Endothelial cell of hepatic sinusoid (primary cell): ENCODE results near the gene RBBP6.

ENCODE experiments used
- in situ Hi-C: cut with HindIII; loops from 2 replicates; pipeline ENCODE4 v1.10.0; 2017; ENCODE audit warnings: low sequenced_read_pairs

The RBBP6 gene

DNA sequence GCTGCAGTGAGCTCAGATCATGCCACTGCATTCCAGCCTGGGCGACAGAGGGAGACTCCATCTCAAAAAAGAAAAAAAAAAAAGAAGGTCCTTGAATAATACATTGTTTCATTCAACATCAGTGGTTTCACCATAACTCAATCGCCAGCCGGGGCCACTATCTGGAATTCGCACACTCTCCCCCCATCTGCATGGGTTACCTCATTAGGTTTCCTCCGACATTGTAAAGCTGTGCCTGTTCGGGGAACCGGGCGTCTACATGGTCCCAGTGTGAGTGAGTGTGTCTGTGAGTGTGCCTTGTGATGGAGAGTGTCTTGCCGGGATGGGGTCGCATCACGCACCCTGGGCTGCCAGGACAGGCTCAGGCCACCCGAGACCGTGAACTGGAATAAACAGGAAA lies 16.6 kb upstream of the RBBP6 start:
- in situ Hi-C loops, result no loop called here

- in situ Hi-C loops, result no loop called here
These were observed 15.8 kb upstream of the RBBP6 start for GRCh38 chr16:24523569-24523968.

DNA sequence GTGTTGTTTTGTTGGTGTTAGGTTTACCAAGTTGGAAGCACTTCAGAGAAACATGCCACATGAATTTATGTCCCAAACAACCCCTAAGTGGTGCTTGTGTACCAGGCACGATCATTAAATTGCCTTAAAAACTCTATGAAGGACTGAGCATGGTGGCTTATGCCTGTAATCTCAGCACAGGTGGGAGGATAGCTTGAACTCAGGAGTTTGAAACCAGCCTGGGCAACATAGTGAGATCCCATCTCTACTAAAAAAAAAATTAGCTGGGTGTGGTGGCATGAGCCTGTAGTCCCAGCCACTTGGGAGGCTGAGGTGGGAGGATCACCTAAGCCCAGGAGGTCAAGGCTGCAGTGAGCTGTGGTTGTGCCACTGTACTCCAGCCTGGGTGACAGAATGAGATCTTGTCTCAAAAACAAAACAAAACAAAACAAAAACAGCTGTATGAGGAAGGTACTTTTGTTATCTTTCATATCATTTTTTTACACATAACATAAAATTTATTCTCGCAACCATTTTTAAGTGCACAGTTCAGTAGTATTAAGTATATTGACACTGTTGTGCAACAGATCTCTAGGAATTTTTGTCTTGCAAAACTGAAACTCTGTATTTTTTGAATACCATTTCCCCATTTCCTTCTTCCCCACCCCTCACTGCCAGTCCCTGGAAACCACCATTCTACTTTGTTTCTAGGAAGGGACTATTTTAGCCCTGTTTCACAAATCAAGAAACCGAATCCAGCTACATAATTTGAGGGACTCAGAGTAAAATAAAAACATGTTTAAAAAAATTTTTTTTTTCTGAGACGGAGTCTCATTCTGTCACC lies 14.3 kb upstream of the RBBP6 start:
- in situ Hi-C loops, result no loop called here

GRCh38 chr16:24525970-24526559 lies 13.3 kb upstream of the RBBP6 start:
- in situ Hi-C loops, result no loop called here

GRCh38 chr16:24526701-24527495 lies 12.5 kb upstream of the RBBP6 start:
- in situ Hi-C loops, result no loop called here

DNA sequence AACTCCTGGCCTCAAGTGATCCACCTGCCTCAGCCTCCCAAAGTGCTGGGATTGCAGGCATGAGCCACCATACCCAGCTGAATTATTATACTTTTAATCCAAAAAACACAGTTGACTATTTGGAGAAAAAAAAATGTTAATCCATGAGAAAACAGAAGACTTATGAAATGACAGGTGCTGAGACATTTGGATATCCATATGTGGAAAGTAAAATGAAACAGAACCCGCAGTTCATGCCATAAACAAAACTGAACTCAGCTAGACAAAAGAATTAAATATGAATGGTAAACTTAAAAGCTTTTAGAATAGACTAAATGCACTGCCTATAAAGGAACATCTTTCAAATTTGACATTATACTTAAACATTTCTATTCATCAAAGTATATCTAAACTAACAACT lies 8.2 kb upstream of the RBBP6 start:
- in situ Hi-C loops, result no loop called here

- in situ Hi-C loops, result no loop called here
These were observed 4.7 kb upstream of the RBBP6 start for GRCh38 chr16:24534620-24535019.

DNA sequence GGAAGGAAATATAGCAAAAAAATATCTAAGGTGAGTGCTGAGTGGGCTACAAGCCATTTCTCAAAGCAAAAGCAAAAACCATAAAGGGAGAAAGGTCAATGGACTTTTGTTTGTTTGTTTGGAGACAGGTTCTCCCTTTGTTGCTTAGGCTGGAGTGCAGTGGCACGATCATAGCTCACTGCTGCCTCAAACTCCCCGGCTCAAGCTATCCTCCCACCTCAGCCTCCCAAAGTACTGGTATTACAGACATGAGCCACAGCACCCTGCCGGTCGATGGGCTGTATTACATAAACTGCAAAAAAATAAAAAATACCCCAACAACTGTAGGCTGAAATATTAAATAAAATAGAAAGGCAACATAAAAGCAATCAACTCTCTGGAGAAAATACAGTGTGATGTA lies 3.5 kb upstream of the RBBP6 start:
- in situ Hi-C loops, result no loop called here

DNA sequence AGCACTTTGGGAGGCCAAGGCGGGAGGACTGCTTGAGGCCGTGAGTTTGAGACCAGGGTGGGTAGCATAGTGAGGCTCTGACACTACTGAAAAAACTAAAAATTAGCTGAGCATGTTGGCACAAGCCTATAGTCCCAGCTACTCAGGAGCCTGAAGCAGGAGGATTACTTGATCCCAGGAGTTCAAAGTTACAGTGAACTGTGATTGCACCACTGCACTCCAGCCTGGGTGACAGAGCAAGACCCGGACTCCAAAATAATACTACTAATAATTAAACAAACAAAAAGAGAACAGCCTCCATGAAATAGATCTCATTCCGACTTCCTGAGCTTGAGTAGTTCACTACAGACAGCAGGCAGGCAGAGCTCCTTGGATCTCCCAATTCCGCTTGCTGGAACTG lies 2.7 kb upstream of the RBBP6 start:
- in situ Hi-C loops, result no loop called here

GRCh38 chr16:24537474-24538337 lies 1.7 kb upstream of the RBBP6 start:
- in situ Hi-C loops, result no loop called here

DNA sequence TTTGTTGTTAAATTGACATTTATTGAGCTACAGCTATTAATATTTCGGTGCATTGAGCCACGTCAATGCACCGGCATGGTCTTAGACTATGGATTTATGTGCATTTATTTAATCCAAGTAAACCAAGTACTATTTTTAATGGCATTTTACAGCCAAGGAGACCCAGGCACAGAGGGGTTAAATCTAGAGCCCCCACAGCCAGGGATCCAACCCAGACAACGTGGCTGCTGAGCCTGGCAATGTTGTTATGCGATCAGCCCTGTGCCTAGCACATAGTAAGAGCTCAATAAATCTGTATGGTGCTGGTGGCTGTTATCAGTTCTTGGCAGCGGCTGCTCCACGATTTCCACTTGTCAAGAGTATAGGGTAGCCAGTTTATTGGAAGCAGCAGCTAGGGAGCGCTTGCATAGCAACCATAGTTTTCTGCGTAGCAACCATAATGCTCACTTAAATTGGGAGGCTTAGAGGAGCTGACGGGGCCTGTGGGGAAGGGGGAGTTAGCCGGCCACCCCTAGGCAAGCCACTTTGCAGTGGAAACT lies 541 bp upstream of the RBBP6 start:
- in situ Hi-C loops, result no loop called here

DNA sequence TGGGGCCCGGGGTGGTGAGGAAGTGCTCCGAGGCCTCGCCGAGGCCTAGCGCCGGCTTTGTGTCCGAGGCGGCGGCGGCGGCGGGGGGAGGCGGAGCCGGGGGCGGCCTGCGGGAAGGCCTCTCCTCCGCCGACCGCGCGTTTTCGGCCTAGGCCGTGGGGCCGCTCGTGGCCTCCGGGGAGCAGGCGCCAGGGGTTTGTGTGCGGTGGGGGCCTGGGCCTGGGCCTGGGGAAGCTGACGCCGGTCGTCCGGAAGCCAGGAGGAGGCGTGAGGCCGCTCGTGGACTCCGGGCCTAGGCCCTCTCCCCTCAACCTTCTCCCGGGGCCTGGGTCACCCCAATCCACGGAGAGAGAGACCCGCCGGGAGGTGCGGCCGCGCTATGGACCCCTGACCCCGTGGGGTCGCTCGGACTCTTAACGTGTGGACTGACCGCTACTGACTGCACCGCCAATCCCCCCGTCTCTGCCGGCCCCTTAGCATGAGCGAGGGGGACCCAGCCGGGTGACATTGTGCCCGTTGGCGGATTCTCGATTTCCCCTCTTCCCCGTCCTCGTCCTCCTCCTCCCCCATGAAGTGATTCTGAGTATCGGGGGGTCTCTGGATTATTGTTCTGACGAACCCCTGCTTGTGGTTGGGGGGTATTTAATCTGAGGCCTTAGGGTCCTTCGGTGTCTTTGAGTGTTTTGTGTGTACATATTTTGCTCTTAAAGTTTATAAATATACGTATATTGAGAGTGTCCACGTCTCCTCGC lies 660 bp downstream of the RBBP6 start:
- in situ Hi-C loops, result no loop called here

GRCh38 chr16:24540602-24541210 lies 1.3 kb downstream of the RBBP6 start:
- in situ Hi-C loops, result no loop called here

- in situ Hi-C loops, result no loop called here
These were observed 2.0 kb downstream of the RBBP6 start for GRCh38 chr16:24541233-24541933.

DNA sequence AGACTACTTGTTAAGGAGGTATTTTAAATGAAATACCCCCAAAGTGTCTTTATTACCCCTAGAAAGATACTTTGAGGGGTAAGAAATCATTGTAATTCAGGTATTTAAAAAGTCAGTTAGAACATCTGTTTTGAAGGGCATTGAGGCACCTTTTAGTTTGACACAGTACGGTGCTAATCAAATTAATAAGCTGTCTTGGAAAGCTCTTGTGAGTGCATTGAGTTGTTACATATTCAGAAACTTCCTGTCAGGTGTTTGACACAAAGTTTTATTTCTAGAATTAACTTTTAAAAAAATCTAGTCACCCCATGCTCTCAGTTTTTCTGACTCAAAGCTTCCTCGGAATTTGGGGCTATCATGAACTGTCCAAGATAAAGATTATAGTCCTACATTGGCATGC lies 4.6 kb downstream of the RBBP6 start:
- in situ Hi-C loops, result no loop called here

GRCh38 chr16:24544640-24545039 lies 5.3 kb downstream of the RBBP6 start:
- in situ Hi-C loops, result no loop called here

GRCh38 chr16:24550295-24550694 lies 10.9 kb downstream of the RBBP6 start:
- in situ Hi-C loops, result no loop called here

- in situ Hi-C loops, result no loop called here
These were observed 13.4 kb downstream of the RBBP6 start for GRCh38 chr16:24552705-24553246.

- in situ Hi-C loops, result no loop called here
These were observed 14.6 kb downstream of the RBBP6 start for GRCh38 chr16:24553983-24554382.
